A673 (cell line): ENCODE data around the gene EPB41L4B.

ENCODE experiments used
- CTCF ChIP-seq: fragments of 300-800, 200-600 bp; sonication (generic); conservative IDR thresholded peaks from 2 replicates; pipeline ENCODE4 v1.5.1; 2017; ENCODE audit warnings: low read depth, mild to moderate bottlenecking, antibody characterized with exemption, low read length, moderate library complexity, mixed read lengths
- EZH2 ChIP-seq: fragments of 200-600 bp; sonication (generic); IDR thresholded peaks from 2 replicates; pipeline ENCODE4 v1.6.1; 2017; ENCODE audit warnings: borderline replicate concordance, low read depth, mild to moderate bottlenecking, mixed read lengths, antibody characterized with exemption, low read length; ENCODE audit not compliant: poor library complexity, severe bottlenecking

- no peak for TF ChIP-seq CTCF
- no peak for TF ChIP-seq EZH2
These were observed 14.3 kb upstream of the EPB41L4B start for GRCh38 chr9:109335121-109335520.
